DMS79 treated with DMSO at 0.1 percent for 48 hours (cell line): ENCODE data around the gene LHPP.
"Not testable (repeated sequence)": the region's sequence is repeated elsewhere in the genome, so short reads cannot be mapped to it uniquely, and the experiment has no call there.

Source experiments
- DNase-seq: peaks from one replicate; lab custom pipeline; 2025; lab: John Stamatoyannopoulos, UW

The LHPP gene

GRCh38 chr10:124606822-124607221, 145.2 kb downstream of the LHPP start:
- no peak for DNase-seq

GRCh38 chr10:124607693-124608092, 146.1 kb downstream of the LHPP start:
- no peak for DNase-seq

- no peak for DNase-seq
Observed at GRCh38 chr10:124608093-124608721, 146.6 kb downstream of the LHPP start.

GRCh38 chr10:124609698-124610097, 148.1 kb downstream of the LHPP start:
- no peak for DNase-seq

GRCh38 chr10:124610186-124610585, 148.6 kb downstream of the LHPP start:
- DNase-seq: not testable (repeated sequence)

- DNase-seq: not testable (repeated sequence)
Observed at GRCh38 chr10:124610851-124611250, 149.2 kb downstream of the LHPP start.

GRCh38 chr10:124611738-124612137, 150.1 kb downstream of the LHPP start:
- DNase-seq: no peak

- DNase-seq: no peak
Observed at GRCh38 chr10:124612611-124613498, 151.2 kb downstream of the LHPP start.

- DNase-seq: no peak
Observed at GRCh38 chr10:124614003-124614659, 152.5 kb downstream of the LHPP start.

GRCh38 chr10:124615259-124615658, 153.6 kb downstream of the LHPP start:
- DNase-seq: no peak

GRCh38 chr10:124616040-124616835, 154.6 kb downstream of the LHPP start:
- no peak for DNase-seq

GRCh38 chr10:124616836-124617130, 155.2 kb downstream of the LHPP start:
- no peak for DNase-seq

- DNase-seq: no peak
Observed at GRCh38 chr10:124618470-124619073, 156.9 kb downstream of the LHPP start.

GRCh38 chr10:124619195-124619594, 157.6 kb downstream of the LHPP start:
- peak; percentile 46 for DNase-seq

GRCh38 chr10:124619802-124620490, 158.3 kb downstream of the LHPP start:
- DNase-seq: no peak

GRCh38 chr10:124621637-124622036, 160.0 kb downstream of the LHPP start:
- DNase-seq: peak; percentile 40

- DNase-seq: peak; percentile 54
Observed at GRCh38 chr10:124622158-124622557, 160.5 kb downstream of the LHPP start.

GRCh38 chr10:124622866-124623536, 161.4 kb downstream of the LHPP start:
- DNase-seq: no peak

GRCh38 chr10:124624006-124624405, 162.4 kb downstream of the LHPP start:
- DNase-seq: no peak

- DNase-seq: peak; percentile 57
Observed at GRCh38 chr10:124624466-124624865, 162.8 kb downstream of the LHPP start.

GRCh38 chr10:124624895-124625294, 163.3 kb downstream of the LHPP start:
- peak; percentile 33 for DNase-seq
